Measurements from ENCODE around the gene ELOVL1. TPM values are rescaled to one million over a fixed set of nuclear protein-coding genes. Genes with fewer than 3 reads are reported as not detected.

ELOVL1 gene
- total and polyA plus RNA-seq, 2 of the 13 experiments (the other 11 are each of a cell fraction or from before 2014, with no cell fraction given): 55.2 to 77.4 TPM

- TF ChIP-seq BCLAF1 (IDR thresholded peaks at IDR 0.05): no peak
- no peak for TF ChIP-seq ZNF142 (CRISPR knock-in tag; IDR thresholded peaks at IDR 0.05)
- TF ChIP-seq CEBPG (CRISPR knock-in tag; IDR thresholded peaks at IDR 0.05): no peak
- TF ChIP-seq HNRNPLL (IDR thresholded peaks at IDR 0.05; ENCODE audit: low read depth, low read length, poor library complexity, severe bottlenecking): no peak
- no peak for TF ChIP-seq ZFP41 (CRISPR knock-in tag; IDR thresholded peaks at IDR 0.05; ENCODE audit: borderline replicate concordance)
- no peak for TF ChIP-seq AGO2 (optimal IDR thresholded peaks at IDR 0.05; ENCODE audit: low read depth, low read length)
- TF ChIP-seq XBP1 (CRISPR knock-in tag; IDR thresholded peaks at IDR 0.05): no peak
These were observed 15.5 kb downstream of the ELOVL1 start (continued) for GRCh38 chr1:43352351-43352705.
